DMS153 treated with DMSO at 0.1 percent for 48 hours (cell line): ENCODE data around the gene ZNF37A.
A peak's percentile ranks its signal among the peaks of the same experiment; 100 is the strongest.
"Not testable (repeated sequence)": the region's sequence is repeated elsewhere in the genome, so short reads cannot be mapped to it uniquely, and the experiment has no call there.

Experiments
- DNase-seq: peaks from one replicate; lab custom pipeline; 2025; ENCODE audit not compliant: unreplicated experiment; lab: John Stamatoyannopoulos, UW

Gene ZNF37A

DNA sequence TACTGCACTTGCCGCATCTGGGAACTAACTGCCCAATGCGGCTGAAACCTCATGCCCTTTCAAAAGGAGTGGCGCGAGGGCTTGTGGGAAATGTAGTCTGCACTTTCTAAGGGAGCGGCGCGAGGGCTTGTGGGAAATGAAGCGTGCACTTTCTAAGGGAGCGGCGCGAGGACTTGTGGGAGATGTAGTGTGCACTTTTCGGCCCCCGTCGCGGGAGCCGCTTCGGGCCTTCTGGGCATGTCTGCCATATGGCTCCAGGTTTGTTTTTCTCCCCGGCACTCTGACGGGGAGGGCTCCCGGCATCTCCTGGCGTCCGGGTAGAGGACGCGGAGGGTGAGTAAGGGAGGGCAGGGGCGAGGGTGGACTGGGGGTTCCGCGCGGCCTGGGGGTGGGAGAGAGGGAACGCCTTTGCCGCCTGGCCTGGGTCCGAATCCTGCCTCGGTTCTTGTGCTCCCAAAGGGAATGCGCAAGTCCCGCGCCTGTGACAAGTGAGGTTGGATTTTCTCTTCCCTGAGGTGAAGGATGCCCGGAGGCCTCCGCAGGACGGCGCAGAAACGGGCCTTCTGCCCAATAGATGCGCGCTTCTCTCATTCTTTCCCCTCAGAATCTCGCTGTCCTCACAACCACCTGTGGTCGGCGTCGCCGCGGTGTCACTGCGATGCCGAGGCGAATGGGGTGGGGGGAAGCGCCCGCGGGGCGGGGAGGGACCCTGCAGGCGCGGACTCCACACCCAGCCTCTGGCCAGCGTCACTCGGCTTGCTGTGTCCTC, at the start of gene ZNF37A:
ZNF37A (plus strand) TSS at position 180 of the 769 bp plus-strand sequence. CDS start 2,281 bp downstream, outside the sequence.
- DNase-seq, result peak; percentile 30

GRCh38 chr10:38045129-38045528, 49.0 kb upstream of the ZNF37A start:
- DNase-seq, result no peak

GRCh38 chr10:38047666-38048065, 46.5 kb upstream of the ZNF37A start:
- no peak for DNase-seq

DNA sequence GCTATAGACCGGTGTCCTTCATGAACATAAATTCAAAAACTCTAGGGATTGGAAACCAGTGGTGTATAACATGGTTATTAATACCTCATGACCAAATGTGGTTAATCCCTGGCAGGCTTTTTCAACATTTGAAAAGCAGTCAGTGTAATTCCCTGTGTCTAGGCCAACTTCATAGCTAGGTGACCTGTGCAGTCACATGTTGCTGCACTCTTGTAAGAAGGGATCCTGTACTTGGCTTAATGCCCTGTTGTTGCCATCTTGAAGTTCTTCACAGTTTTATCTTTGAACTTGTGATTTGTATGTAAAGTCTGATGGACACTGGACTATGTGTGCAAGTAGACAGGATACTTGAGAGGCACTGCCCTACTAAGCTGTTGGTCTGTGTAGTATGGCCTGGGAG, 43.9 kb upstream of the ZNF37A start:
- DNase-seq, result no peak

GRCh38 chr10:38054361-38054797, 39.8 kb upstream of the ZNF37A start:
- DNase-seq, result no peak

DNA sequence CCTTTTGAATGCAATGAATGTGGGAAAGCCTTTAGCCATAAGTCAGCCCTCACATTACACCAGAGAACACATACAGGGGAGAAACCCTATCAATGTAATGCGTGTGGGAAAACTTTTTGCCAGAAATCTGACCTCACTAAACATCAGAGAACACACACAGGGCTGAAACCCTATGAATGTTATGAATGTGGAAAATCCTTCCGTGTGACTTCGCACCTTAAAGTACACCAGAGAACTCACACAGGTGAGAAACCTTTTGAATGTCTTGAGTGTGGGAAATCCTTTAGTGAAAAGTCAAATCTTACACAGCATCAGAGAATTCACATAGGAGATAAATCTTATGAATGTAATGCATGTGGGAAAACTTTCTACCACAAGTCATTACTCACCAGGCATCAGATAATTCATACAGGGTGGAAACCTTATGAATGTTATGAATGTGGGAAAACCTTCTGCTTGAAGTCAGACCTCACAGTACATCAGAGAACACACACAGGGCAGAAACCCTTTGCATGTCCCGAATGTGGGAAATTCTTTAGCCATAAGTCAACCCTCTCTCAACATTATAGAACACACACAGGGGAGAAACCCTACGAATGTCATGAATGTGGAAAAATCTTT, 38.8 kb upstream of the ZNF37A start:
- not testable (repeated sequence) for DNase-seq

DNA sequence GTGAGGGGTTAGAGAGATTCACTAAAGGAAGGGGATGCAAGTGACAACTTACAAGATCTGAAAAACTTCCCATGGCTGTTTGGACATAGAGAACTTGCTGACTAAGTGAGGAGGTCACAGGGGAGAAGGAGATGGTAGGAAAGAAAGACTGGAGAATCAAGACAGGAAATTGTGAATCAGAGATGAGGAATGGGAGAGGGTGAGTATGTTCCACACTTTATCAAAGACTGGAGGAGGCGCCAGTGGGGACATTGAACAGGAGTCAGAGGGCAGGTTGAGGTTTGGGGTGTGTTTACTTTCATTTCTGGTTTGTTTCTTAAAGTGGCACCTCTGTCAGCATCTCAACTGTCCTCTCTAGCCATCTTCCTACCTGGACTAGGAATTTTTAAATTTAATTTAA, 24.5 kb upstream of the ZNF37A start:
- DNase-seq, result not testable (repeated sequence)

- no peak for DNase-seq
Observed at GRCh38 chr10:38070501-38070900, 23.6 kb upstream of the ZNF37A start.

DNA sequence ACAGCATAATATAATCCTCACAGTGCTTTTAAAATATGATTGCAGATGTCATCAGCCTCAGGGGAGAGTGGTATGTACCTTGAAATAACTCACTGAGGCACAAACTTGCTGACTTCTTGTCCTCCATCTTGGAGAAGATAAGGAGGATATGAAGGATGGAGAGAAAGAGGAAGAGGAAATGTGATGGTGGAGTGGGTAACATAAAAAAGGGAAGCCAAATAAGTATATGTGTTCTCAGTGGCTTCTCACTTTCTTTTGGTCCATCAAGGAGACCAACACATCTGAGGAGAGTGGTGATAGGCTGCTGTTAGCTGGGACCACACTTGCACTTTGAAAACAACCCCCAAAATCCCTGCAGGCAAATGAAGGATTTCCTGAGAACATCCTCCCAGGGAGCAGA, 21.6 kb upstream of the ZNF37A start:
- DNase-seq, result no peak

GRCh38 chr10:38076687-38077086, 17.4 kb upstream of the ZNF37A start:
- DNase-seq, result no peak

DNA sequence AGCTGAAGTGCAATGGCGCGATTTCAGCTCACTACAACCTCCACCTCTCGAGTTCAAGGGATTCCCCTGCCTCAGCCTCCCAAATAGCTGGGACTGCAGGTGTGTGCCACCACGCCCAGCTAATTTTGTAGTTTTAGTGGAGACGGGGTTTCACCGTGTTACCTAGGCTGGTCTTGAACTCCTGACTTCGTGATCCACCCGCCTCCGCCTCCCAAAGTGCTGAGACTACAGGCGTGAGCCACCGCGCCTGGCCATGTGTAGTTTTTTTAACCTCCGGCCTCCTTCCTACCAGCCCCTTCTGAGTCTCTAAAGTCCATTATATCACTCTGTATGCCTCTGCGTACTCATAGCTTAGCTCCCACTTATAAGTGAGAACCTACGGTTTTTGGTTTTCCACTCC, 819 bp upstream of the ZNF37A start:
- not testable (repeated sequence) for DNase-seq

- DNase-seq, result no peak
Observed at GRCh38 chr10:38093816-38094157, 350 bp upstream of the ZNF37A start.

DNA sequence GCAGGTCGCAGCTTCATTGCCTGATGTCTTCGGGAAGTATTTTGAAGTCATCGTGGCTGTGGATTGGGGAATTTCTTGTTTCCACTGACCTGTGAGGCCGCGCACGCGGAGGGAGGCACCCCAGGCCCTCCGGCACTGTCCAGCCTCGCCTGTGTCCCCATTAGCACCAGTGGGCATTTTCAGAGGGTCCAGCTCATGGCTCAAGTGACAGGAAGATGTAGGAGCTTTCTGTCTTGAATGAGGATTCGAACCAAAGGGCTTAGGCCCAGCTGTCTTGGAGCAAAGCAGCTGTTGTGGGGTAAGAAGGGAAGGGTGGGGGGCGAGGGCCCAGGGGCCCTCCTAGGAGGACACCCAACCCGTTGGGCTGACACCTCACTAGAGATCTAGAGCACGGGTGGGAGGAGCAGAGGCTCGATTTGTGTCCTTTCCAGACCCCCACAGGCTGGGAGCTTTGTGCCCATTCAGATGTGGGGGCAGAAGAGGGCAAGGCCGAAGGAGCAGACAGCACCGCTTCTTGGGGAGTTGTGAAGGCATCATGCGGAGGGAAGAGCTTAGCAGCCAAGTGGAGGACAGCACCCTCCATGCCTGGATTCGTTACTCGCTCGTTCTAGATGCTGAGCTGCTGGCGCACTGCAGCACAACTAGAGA, 914 bp downstream of the ZNF37A start:
- DNase-seq, result no peak

GRCh38 chr10:38102880-38103279, 8.7 kb downstream of the ZNF37A start:
- no peak for DNase-seq

DNA sequence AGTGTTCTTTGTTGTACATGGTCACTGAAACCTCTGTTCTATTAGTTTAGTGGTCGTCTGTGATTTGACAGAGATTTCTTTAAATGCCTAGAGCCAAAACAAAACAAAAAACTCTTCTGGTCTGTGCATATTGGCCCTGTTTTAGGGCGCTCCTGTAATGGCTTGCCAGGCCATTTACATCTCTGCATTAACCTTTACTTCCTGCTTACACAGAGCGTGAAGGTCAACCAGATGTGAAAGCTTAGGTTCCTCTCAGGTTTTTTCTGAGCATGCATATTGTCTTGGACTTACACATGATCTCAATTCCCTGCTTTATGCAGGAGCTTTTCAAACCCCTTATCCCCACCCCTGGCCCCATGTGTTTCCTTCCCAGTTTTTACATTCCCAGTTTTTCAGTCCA, 9.6 kb downstream of the ZNF37A start:
- no peak for DNase-seq

DNA sequence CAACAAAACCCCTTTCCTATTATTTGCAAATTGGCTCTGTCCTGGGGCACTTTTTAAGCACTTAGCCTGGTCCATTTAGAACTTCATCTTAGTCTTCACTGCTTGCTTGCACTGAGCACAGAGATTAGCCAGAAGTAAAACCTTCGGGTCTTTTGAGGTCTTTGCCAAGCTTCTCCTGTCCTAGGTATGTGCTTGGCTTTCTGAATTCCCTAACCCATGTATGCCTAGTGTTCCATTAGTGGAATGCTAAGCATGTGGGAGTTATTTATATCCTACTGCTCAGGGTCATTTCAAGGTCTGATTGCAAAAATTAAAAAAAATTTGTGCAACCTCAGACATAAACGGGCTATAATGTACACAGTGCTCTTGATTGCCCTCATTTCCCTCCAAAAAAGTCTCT, 18.0 kb downstream of the ZNF37A start:
- no peak for DNase-seq

GRCh38 chr10:38118072-38118807, 24.1 kb downstream of the ZNF37A start:
- no peak for DNase-seq

- DNase-seq, result no peak
Observed at GRCh38 chr10:38119038-38119437, 24.9 kb downstream of the ZNF37A start.

DNA sequence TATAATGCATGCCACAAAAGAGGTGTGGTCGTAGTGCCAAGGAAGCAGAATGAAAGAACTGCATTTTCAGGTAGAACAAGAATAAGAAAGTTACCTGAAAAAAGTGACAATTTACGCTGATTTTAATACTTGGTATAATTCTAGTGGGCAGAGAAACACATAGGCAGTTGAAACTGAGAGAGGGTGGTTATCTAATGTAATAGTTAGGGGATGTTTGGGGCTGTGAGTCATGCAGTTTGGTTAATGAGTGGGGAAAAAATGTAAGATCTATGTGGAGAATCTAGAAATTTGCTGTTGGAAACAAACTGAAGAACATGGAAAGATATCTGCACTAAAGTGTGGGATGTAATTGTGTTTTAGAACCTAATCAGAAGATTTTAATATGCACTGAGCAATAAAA, 33.7 kb downstream of the ZNF37A start:
- no peak for DNase-seq

DNA sequence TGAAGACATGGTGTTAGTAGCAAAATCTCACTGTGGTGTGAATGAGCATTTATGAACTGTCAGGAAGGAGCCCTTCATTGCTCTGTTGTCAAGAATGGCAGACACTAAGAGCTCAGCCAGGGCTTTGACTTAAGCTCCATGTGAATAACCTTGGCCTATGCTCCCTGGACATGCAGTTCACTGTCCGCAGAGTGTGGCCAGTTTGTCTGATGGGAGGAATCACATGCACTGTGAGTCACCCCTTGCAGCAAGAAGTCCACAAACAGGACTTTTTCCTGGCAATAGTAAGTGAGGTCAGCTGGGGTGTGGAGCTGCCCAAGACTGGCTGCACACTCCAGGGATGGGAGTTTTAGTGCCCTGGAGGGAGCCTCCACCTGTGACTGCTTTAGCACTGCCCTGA, 49.5 kb downstream of the ZNF37A start:
- no peak for DNase-seq

DNA sequence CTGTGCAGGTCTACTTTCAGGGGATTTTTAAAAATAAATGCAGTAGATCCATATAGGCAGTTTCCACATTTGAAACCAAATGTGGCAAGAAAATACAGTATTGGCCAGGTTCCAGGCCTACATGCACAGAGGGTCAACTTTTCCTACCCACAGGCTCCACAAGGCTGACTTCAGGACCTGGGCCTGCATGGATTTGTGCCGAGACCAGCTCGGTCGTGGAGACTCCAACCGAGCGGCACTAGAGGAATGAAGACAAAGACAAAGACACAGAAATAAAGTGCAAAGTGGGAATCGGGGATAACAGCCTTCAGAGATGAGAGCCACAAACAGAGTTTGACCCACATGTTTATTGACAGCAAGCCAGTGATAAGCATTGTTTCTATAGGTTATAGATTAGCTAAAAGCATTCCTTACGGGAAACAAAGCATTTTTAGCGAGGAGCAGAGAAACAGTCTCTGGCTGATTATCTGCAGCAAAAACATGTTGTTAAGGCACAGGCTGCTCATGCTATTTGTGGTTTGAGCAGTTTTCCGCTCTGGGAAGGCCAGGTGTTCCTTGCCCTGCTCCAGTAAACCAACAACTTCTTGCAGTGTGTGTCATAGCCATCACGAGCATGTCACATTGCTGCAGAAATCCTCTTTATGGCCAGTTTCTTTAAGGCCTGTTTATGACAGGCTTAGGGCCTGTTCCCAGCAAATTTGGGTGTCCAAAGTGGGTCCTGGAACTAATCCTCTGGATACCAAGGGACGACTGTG, 52.6 kb downstream of the ZNF37A start:
- no peak for DNase-seq
